HG03097 (cell line): ENCODE measurements around the gene TMEM30A.

Source experiments
- ATAC-seq: cut with Tn5 transposase; IDR thresholded peaks from one replicate; pipeline ENCODE4 v1.9.1; 2021; ENCODE audit not compliant: unreplicated experiment, low FRiP score

TMEM30A gene

GRCh38 chr6:75292555-75292954 lies 8.0 kb upstream of the TMEM30A start:
- no peak for ATAC-seq

DNA sequence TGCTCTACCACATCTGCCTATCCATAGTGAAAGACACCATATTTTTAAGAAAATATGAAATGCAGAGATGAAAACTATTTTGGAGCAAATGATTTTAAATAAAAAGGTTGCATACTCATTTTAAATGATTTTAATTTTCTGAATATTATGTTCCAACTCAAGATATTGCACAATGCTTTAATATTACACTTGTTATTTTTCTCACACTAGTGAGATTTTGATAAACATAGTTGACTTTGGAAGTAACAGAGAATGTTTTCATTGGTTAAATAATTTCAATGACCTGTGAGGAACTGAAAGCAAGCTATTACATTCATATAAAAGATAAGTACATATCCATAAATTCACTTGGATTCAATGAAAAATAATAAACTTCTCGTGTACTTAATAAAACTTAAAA lies 7.2 kb upstream of the TMEM30A start:
- no peak for ATAC-seq

- no peak for ATAC-seq
Measured at GRCh38 chr6:75291331-75291730, 6.7 kb upstream of the TMEM30A start.

DNA sequence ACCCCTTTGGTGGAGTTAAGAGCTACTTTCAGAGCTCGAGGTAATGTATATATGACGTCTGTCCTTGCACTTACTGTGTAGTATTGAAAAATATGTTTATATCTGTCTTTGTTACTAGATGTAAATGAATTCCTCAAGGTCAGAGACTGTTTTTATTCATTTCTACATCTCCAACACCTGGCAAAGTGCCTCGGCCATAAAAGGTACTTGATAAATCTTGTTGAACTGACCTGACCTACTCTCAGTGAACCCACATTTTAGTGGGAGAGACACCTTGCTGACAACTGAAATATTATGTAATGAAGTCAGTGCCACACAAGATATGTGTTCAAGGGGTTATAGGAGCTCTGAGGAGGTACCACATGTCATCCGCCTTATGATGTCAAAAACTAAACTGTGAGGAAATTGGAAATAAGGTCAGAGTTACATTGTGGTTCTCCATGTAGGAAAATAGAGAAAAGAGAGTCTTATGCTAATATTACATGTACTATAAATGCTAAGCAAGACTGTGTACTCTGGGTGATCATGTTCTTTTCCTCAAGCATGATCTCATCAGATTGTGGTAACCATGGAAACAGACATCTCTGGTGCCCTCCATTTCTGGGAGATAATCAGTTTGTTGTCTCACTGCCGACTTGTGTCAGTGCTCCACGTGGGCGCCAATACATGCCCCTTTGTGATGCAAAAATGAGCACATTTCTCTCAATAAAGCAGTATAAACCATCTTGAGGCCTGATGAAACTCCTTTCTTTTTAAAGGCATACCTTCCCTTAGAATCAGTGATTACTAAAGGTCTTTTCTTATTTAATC lies 5.7 kb upstream of the TMEM30A start:
- no peak for ATAC-seq

DNA sequence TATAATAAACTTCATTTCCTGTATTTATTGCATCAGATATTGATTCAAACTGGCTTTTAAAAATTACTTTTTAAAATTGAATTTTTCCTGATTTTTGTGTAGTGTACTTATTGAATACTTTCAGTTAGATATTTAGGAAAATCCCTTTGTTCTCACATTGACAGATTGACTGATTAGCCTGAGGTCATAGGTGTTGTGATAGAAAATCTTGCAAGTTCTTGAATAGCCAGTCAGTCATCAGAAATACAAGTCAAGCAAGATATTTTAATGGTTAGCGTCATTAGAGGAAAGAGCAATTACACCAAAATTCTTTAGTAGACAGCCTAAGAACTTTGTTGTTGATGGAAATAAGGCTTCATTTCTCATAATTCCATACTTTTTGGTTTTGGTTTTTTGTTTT lies 3.4 kb upstream of the TMEM30A start:
- no peak for ATAC-seq

GRCh38 chr6:75287424-75287823 lies 2.8 kb upstream of the TMEM30A start:
- ATAC-seq = no peak

DNA sequence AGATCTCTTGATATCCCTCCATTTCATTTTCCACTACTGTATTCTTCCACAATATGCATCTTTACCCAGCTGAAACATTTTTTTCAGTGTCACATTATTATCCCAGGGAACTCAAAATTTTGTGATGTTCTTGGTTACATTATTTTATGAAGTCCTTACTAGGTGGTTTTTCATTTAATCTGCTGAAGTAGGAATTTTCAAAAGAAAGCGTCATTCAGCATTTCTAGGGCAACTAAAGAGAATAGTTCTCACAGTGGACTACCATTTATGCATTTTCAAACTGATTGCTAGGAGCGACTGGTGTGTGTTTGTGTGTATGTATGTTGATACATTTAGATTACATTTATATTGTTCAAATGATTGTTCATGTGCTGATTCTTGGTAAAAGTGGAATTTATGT lies 2.4 kb upstream of the TMEM30A start:
- ATAC-seq = no peak

GRCh38 chr6:75285283-75285639 lies 669 bp upstream of the TMEM30A start:
- no peak for ATAC-seq

DNA sequence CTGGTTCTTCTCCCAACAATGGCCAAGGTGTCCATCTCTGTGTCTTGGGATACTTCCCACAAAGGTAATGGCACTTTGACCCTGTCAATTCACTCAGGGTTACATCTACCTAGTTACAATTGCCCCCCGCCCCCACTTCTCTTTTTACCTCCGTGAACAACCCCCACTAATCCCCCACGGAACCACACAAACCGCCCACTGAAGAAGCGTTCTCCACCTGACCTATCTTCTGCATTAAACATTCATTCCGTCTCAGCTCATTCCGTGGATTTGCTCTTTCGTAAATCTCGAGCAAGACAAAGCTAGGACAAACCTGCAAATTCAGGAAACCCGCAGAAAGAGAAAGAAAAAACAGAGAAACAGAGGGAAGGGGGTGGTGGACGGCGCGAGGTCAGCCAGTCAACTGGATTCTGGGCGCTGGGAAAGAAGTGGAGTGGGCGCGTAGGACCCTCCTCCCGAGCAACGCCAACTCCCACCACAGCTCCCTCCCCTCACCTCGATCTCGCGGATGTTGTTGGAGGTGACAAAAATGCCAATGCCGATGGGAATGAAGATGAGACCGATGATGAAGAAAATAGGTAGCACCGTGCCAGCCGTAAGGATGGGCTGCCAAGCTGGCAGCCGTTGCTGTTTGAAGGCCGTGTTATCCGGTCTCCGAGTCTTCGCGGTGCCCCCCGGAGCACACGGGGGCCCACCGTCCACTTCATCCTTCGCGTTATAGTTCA lies 523 bp downstream of the TMEM30A start:
- ATAC-seq = peak; percentile 20

DNA sequence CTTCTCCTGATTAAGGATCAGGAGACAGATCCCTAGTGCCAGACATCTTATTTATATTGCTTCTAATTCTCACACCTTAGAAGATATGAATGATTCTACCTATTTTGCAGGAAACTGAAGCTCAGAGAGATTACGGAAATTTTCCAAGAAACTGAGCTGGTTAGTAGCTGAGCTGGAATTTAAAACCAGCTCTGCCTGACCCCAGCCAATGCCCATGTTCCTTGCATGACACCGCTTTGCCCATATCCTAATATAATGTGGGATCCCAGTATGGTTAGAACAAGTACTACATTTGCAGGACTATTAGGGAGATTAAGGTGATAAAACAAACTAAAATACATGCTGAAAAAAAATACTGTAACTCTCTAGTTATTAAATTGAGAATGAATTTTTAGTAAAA lies 1.9 kb downstream of the TMEM30A start:
- ATAC-seq = no peak

DNA sequence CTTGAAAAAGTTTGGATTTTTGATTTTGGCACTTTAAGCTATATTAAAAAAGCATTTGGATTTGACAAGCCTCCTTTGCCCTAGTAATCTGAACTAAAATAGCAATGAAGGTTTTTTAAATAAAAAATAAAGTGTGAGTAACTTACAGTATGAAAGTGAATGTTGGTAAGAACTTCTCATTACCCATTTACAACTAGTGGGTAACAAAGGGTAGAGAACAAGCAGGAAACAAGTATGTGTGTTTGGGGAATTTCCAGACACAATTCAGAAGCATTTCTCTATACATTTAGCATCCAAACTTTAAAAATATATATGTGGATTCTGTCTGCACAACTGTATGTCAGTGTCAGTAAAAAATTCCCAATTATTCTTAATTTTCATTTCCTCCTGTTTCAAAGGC lies 2.9 kb downstream of the TMEM30A start:
- no peak for ATAC-seq

- ATAC-seq = no peak
Measured at GRCh38 chr6:75280131-75280855, 4.3 kb downstream of the TMEM30A start.

DNA sequence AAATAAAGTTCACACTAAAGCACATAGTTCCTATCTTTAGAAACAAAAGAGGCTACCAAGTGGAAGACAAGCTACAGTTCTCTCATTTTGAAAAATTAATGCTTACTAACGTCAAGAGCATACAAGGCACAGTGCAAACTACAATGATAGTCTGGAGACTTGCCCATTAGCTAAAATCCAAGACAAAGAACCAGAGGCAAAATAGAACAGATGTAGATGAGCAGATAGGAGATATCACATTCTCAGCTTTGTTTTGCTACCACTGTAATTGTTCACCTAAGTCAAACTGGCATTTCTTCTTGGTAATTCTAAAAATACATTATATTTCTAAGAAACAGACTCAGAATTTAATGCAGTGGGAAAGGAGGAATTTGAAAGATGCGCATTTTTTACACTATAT lies 5.2 kb downstream of the TMEM30A start:
- ATAC-seq = no peak

DNA sequence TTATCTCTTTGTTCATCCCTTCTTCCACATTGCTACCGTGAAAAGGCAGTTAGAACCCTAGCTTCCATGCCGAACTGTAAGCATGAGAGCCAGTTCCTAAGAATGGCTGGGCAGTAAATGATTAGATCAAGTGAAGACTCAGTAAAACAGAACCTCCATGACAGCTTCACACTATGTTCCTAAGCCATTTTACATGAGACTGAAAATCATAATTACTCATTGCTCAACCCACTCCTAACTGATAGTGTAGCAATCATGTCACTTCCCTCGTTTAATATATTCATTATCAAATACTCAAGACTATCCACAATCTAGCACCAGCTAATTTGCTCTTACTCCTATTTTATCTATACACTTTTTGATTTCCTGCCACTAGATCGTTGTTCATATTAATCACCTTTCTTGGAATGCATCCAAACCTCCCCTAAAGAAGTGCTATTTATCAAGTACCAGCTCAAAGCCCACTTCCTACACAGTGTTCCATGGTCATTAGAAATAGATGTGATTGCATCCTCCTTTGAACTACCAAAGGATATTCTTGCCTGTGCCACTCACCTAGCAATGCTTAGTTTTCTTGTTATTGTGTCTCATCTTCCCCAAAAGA lies 6.0 kb downstream of the TMEM30A start:
- no peak for ATAC-seq

DNA sequence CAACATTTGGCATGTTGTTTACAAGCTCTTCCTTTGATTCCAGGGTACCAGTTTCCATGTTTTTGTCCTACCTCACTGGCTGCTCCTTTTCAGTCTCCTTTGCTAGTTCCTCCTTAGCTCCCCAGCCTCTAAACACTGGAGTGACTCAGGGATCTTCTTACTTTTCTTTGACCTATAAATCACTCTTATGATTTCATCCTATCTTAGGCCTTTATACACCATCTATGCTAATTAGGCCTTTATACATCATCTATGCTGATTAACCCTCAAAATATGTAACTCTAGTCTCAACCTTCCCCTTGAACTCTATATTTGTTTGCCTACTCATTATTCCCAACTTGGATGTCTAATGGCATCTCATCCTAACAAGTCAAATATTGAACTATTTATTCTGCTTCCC lies 9.5 kb downstream of the TMEM30A start:
- no peak for ATAC-seq

DNA sequence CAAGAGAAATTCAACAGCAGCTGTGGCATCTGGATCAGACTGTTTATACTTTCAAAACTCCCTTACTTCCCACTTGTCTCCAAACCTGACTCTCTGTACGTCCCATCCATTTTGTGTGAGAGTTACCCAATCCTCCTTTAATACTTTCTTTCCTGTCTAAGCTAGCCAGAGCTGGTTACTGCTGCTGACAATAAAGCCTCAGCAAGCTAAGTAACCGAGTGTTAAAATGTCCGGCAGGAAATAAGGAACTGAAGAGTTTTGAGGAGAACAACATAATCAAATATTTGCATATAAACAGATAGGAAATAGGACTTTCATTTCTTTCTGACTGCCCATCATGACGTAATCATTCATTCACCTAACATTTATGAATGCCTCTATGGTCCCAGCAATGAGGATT lies 11.6 kb downstream of the TMEM30A start:
- ATAC-seq = no peak

GRCh38 chr6:75272145-75272840 lies 12.3 kb downstream of the TMEM30A start:
- no peak for ATAC-seq

GRCh38 chr6:75268988-75269354 lies 15.6 kb downstream of the TMEM30A start:
- no peak for ATAC-seq

GRCh38 chr6:75268121-75268987 lies 16.2 kb downstream of the TMEM30A start:
- no peak for ATAC-seq

DNA sequence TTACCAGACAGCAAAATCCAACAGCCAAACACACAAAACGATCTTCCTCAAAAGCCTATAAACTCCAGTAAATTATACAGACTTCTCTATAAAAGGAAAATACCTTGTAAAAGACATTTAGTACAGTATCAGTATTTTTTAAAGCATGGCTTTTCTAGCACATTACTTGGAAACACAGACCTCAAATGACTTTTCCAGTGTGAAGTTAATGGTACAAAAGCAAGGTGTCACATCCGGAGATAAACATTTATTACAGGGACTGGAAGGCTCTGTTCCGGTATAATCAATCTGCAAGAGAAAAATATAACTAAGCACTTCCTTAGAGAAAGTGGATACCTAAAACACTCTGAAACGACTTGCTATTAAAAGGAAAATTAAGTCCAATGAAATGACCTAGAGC lies 17.1 kb downstream of the TMEM30A start:
- no peak for ATAC-seq
